T-helper 1 cell treated with Interleukin-12 subunit alpha and Interleukin-12 subunit beta and Interleukin-4 antibody, amounts not matched to agents 30 μg/mL and 1 μg/mL, for 36 hours (primary cell): ENCODE results near the gene C18orf32.
"Not testable (repeated sequence)": the region's sequence is repeated elsewhere in the genome, so short reads cannot be mapped to it uniquely, and the experiment has no call there.

Source experiments
- H3K27ac Mint-ChIP-seq: one replicate; pipeline ENCODE4 v1.8.0; 2021; ENCODE audit warnings: mild to moderate bottlenecking, mixed read lengths
- H3K27me3 Mint-ChIP-seq: one replicate; pipeline ENCODE4 v1.8.0; 2021; ENCODE audit warnings: low read depth, mixed read lengths
- H3K36me3 Mint-ChIP-seq: one replicate; pipeline ENCODE4 v1.8.0; 2021; ENCODE audit warnings: low read depth, mixed read lengths
- H3K4me1 Mint-ChIP-seq: one replicate; pipeline ENCODE4 v1.8.0; 2021; ENCODE audit warnings: low read depth, mixed read lengths
- H3K4me3 Mint-ChIP-seq: one replicate; pipeline ENCODE4 v1.8.0; 2021; ENCODE audit warnings: mild to moderate bottlenecking, moderate library complexity, mixed read lengths
- H3K9me3 Mint-ChIP-seq: one replicate; pipeline ENCODE4 v1.8.0; 2021; ENCODE audit warnings: mixed read lengths

The C18orf32 gene

GRCh38 chr18:49467019-49467563 is 19.9 kb downstream of the C18orf32 start:
- Mint-ChIP-seq H3K4me3 (no peak overlapping the region), H3K27me3 (peaks cover 21% of the 10 kb centered on the region), H3K4me1 (no peaks in the 10 kb centered on the region), H3K9me3 (peaks cover 4% of the 10 kb centered on the region), H3K36me3 (no peaks in the 10 kb centered on the region), H3K27ac (no peak overlapping the region)

- Mint-ChIP-seq H3K4me1 (peaks cover 4% of the 10 kb centered on the region), H3K4me3 (no peak overlapping the region), H3K36me3 (peaks cover 2% of the 10 kb centered on the region), H3K27me3 (peaks cover 13% of the 10 kb centered on the region), H3K27ac (no peak overlapping the region), H3K9me3 (no peaks in the 10 kb centered on the region)
These were observed 22.1 kb downstream of the C18orf32 start for GRCh38 chr18:49464718-49465598.

GRCh38 chr18:49461602-49461977 is 25.4 kb downstream of the C18orf32 start:
- H3K9me3 Mint-ChIP-seq, result no peaks in the 10 kb centered on the region
- peaks cover 2% of the 10 kb centered on the region for H3K36me3 Mint-ChIP-seq
- peak overlapping the region; percentile 51 for H3K4me3 Mint-ChIP-seq
- no peaks in the 10 kb centered on the region for H3K27me3 Mint-ChIP-seq
- peaks cover 23% of the 10 kb centered on the region for H3K4me1 Mint-ChIP-seq
- no peak overlapping the region for H3K27ac Mint-ChIP-seq

- Mint-ChIP-seq H3K36me3 (peaks cover 2% of the 10 kb centered on the region), H3K27me3 (no peaks in the 10 kb centered on the region), H3K9me3 (no peaks in the 10 kb centered on the region), H3K4me1 (peaks cover 24% of the 10 kb centered on the region), H3K27ac (peak overlapping the region; percentile 87), H3K4me3 (peak overlapping the region; percentile 79)
These were observed 25.9 kb downstream of the C18orf32 start for GRCh38 chr18:49460976-49461601.

- Mint-ChIP-seq H3K4me3 (peak overlapping the region; percentile 79), H3K36me3 (peaks cover 7% of the 10 kb centered on the region), H3K27me3 (no peaks in the 10 kb centered on the region), H3K4me1 (peaks cover 26% of the 10 kb centered on the region), H3K9me3 (no peaks in the 10 kb centered on the region), H3K27ac (peak overlapping the region; percentile 61)
These were observed 27.4 kb downstream of the C18orf32 start for GRCh38 chr18:49459404-49460171.

- H3K27ac Mint-ChIP-seq, result no peak overlapping the region
- no peaks in the 10 kb centered on the region for H3K27me3 Mint-ChIP-seq
These were observed 29.4 kb downstream of the C18orf32 start for GRCh38 chr18:49457616-49458015.

GRCh38 chr18:49456794-49457193 is 30.2 kb downstream of the C18orf32 start:
- no peaks in the 10 kb centered on the region for H3K27me3 Mint-ChIP-seq
- H3K4me3 Mint-ChIP-seq, result no peak overlapping the region
- H3K36me3 Mint-ChIP-seq, result peaks cover 22% of the 10 kb centered on the region
- peaks cover 29% of the 10 kb centered on the region for H3K4me1 Mint-ChIP-seq
- no peaks in the 10 kb centered on the region for H3K9me3 Mint-ChIP-seq
- no peak overlapping the region for H3K27ac Mint-ChIP-seq

More at GRCh38 chr18:49457616-49458015, 29.4 kb downstream of the C18orf32 start:
- Mint-ChIP-seq H3K4me1 (peaks cover 26% of the 10 kb centered on the region), H3K9me3 (no peaks in the 10 kb centered on the region), H3K4me3 (no peak overlapping the region), H3K36me3 (peaks cover 19% of the 10 kb centered on the region)

GRCh38 chr18:49452534-49452933 is 34.5 kb downstream of the C18orf32 start:
- H3K27me3 Mint-ChIP-seq, H3K4me3 Mint-ChIP-seq, H3K9me3 Mint-ChIP-seq, H3K27ac Mint-ChIP-seq: not testable (repeated sequence)
- Mint-ChIP-seq H3K4me1 (peaks cover 18% of the 10 kb centered on the region), H3K36me3 (peaks cover 20% of the 10 kb centered on the region)

- H3K27me3 Mint-ChIP-seq, result no peaks in the 10 kb centered on the region
- no peak overlapping the region for H3K4me3 Mint-ChIP-seq
- peaks cover 5% of the 10 kb centered on the region for H3K36me3 Mint-ChIP-seq
- H3K27ac Mint-ChIP-seq, result no peak overlapping the region
- H3K4me1 Mint-ChIP-seq, result peaks cover 8% of the 10 kb centered on the region
- no peaks in the 10 kb centered on the region for H3K9me3 Mint-ChIP-seq
These were observed 39.0 kb downstream of the C18orf32 start for GRCh38 chr18:49447810-49448745.

GRCh38 chr18:49446481-49446880 is 40.6 kb downstream of the C18orf32 start:
- no peak overlapping the region for H3K27ac Mint-ChIP-seq
- peaks cover 10% of the 10 kb centered on the region for H3K4me1 Mint-ChIP-seq
- no peaks in the 10 kb centered on the region for H3K27me3 Mint-ChIP-seq
- no peaks in the 10 kb centered on the region for H3K9me3 Mint-ChIP-seq
- H3K4me3 Mint-ChIP-seq, result no peak overlapping the region
- H3K36me3 Mint-ChIP-seq, result no peaks in the 10 kb centered on the region

GRCh38 chr18:49444581-49444980 is 42.5 kb downstream of the C18orf32 start:
- Mint-ChIP-seq H3K27ac (no peak overlapping the region), H3K4me1 (peaks cover 10% of the 10 kb centered on the region), H3K27me3 (no peaks in the 10 kb centered on the region), H3K4me3 (no peak overlapping the region), H3K36me3 (no peaks in the 10 kb centered on the region), H3K9me3 (no peaks in the 10 kb centered on the region)

GRCh38 chr18:49443837-49444236 is 43.2 kb downstream of the C18orf32 start:
- H3K4me3 Mint-ChIP-seq, result no peak overlapping the region

GRCh38 chr18:49441338-49441938 is 45.6 kb downstream of the C18orf32 start:
- Mint-ChIP-seq H3K27me3 (no peaks in the 10 kb centered on the region), H3K4me3 (no peak overlapping the region), H3K36me3 (no peaks in the 10 kb centered on the region), H3K4me1 (peaks cover 4% of the 10 kb centered on the region), H3K9me3 (no peaks in the 10 kb centered on the region), H3K27ac (no peak overlapping the region)

More at GRCh38 chr18:49443837-49444236, 43.2 kb downstream of the C18orf32 start:
- no peaks in the 10 kb centered on the region for H3K27me3 Mint-ChIP-seq
- no peaks in the 10 kb centered on the region for H3K36me3 Mint-ChIP-seq
- peaks cover 7% of the 10 kb centered on the region for H3K4me1 Mint-ChIP-seq
- no peaks in the 10 kb centered on the region for H3K9me3 Mint-ChIP-seq
- no peak overlapping the region for H3K27ac Mint-ChIP-seq
